ENCODE data around the gene CGREF1.
"Not testable (repeated sequence)": the region's sequence is repeated elsewhere in the genome, so short reads cannot be mapped to it uniquely, and the experiment has no call there.

The CGREF1 gene

DNA sequence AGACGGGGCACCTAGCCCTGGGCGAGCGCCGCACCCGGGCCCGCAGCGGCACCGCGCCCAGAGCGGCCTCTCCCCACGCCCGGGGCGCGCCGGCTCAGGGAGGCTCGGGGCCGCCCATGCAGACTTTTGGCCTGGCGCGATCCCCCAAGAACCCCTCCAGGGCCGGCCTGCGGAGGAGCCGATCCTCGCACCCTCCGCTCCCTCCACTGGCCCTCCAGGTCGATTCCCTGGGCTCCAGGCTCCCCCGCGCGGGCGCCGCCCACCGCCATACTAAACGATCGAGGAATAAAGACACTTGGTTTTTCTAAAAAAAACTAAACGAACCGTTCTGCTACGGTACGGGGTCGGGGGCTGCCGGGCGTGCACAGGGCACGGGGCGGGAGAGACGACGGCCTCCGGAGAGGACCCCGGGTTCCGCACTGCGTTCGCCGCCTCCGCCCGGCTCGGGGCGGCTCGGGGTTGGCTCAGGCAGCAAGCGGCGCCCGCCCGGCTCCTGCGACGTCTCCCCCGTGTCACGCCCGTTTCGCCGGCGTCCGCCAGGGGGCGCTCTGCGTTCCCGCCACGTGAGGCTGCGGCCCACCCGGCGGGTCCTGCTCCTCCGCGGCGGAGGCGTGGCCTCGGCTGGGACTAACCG lies 32.7 kb downstream of the CGREF1 start:
- DNase-seq: peak; percentile 83

GRCh38 chr2:27085673-27086089 lies 33.2 kb downstream of the CGREF1 start:
- peak; percentile 45 for DNase-seq

DNA sequence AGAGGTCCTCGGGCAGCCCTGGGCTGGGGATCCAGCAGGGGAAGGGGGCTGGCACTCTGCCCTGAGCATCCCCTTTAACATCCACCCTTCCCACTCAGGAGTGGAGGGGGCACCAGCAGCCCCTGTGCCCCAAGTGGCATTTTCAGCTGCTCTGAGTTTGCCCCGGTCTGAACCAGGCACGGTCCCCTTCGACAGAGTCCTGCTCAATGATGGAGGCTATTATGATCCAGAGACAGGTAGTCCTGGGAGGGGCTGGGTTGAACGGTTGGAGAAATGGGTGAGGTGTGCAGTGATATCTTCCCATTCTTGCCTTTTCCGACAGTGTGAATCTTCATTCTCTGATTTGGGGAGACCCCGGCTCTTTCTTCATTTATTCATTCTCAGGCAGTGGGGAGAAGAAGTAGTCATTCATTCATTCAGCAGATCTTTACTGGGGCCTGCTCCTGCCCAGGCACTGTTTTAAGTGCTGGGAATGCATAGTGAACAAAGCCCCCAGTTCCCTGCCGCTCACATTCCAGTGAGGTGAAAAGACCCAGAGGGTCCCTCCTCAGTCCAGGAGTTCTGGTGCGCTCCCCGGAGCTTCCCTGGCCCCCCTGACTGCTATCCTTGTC lies 33.8 kb downstream of the CGREF1 start:
- no peak for DNase-seq

- no peak for DNase-seq
These were observed 34.4 kb downstream of the CGREF1 start for GRCh38 chr2:27084297-27085061.

DNA sequence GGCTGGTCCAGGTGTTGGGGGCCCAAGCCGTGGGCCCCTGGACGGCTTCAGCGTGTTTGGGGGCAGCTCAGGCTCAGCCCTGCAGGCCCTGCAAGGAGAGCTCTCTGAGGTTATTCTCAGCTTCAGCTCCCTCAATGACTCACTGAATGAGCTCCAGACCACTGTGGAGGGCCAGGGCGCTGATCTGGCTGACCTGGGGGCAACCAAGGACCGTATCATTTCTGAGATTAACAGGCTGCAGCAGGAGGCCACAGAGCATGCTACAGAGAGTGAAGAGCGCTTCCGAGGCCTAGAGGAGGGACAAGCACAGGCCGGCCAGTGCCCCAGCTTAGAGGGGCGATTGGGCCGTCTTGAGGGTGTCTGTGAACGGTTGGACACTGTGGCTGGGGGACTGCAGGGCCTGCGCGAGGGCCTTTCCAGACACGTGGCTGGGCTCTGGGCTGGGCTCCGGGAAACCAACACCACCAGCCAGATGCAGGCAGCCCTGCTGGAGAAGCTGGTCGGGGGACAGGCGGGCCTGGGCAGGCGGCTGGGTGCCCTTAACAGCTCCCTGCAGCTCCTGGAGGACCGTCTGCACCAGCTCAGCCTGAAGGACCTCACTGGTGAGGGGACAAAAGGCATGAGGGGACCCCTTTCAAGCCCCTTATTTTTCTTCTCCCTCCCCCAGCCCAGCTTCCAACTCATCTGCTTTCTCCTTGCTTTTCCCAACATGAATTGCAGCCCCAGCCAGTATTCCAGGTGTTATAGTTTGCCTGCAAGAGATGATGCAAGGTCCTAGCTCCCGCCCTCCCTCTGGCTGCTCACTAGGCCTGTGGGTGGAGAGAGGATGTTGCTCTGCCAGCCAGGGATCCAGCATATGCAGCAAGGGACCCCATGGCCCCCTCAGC lies 35.3 kb downstream of the CGREF1 start:
- DNase-seq: no peak

DNA sequence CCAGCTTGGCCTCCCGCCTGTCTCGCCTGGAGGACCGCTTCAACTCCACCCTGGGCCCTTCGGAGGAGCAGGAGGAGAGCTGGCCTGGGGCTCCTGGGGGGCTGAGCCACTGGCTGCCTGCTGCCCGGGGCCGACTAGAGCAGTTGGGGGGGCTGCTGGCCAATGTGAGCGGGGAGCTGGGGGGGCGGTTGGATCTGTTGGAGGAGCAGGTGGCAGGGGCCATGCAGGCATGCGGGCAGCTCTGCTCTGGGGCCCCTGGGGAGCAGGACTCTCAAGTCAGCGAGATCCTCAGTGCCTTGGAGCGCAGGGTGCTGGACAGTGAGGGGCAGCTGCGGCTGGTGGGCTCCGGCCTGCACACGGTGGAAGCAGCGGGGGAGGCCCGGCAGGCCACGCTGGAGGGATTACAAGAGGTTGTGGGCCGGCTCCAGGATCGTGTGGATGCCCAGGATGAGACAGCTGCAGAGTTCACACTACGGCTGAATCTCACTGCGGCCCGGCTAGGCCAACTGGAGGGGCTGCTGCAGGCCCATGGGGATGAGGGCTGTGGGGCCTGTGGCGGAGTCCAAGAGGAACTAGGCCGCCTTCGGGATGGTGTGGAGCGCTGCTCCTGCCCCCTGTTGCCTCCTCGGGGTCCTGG lies 36.0 kb downstream of the CGREF1 start:
- no peak for DNase-seq

GRCh38 chr2:27081984-27082772 lies 36.8 kb downstream of the CGREF1 start:
- no peak for DNase-seq

- DNase-seq: no peak
These were observed 38.4 kb downstream of the CGREF1 start for GRCh38 chr2:27080603-27080936.

- no peak for DNase-seq
These were observed 38.8 kb downstream of the CGREF1 start for GRCh38 chr2:27080140-27080469.

DNA sequence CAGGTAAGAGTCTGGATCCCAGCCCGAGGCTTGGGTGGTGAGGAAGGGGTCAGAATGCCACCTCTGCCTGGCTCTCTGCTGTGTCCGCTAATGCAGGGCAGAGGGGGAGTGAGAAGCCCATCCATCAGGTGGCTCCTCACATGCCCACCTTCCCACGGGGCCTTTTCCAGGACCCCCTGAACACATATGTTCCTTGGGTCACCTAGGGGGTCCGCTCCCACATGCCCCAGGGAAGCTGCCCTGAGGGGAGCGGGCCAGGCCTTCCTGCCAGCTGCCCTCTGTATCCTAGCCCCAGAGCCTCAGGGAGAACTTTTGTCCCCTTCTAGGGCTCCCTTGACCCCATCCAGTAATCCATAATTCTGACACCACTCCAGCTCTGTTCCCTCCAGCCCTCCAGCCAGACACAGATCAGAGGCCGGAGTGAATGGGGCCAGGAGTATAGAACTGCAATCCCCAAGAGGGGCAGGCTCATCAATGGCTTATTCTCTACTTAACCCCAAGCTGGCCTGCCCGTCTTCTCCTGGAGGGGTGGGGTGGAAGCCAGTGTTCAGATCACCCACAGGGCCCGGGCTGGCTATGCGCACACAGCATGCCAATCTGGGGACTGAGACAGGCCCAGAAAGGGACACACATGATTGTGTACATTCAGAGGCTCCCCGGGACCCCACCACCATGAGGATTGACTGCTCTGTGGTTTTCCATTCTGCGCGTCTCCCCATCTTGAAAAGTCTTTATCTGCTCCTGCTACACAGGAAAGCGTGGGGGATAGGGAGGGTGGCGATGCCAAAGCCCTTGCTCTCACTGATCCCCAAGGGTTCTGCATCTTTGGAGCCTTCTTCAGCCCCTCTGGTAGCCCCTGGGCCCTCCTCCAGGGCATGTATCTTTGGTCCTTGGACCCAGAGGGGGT lies 39.4 kb downstream of the CGREF1 start:
- DNase-seq: no peak

- DNase-seq: no peak
These were observed 40.4 kb downstream of the CGREF1 start, which contains the start of gene EMILIN1 for GRCh38 chr2:27078267-27079194. Gene EMILIN1, plus strand, starts transcription at chr2:27078615. Its CDS starts 451 bp downstream, at chr2:27079066.

DNA sequence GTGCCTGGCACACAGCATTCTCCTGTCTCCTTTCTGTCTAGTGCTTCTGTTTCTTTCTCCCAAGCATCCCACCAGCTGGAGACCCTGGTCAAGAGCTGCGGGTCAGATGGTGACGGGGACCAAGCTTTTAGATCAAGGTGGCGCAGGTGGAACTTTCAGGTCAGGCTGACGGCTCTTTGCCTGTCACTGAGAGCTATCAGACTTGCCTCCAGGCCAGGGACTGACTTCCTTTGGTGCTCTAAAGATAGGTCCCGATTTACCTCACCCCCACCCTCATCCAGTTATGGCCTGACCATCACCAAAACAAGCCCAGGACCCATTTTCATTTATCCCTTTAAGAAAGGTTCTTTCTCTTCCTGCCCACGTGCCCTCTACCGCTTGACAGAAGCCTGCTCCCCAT lies 41.7 kb downstream of the CGREF1 start:
- no peak for DNase-seq

GRCh38 chr2:27076323-27076722 lies 42.6 kb downstream of the CGREF1 start:
- no peak for DNase-seq

- DNase-seq: not testable (repeated sequence)
These were observed 43.4 kb downstream of the CGREF1 start for GRCh38 chr2:27075566-27075871.

DNA sequence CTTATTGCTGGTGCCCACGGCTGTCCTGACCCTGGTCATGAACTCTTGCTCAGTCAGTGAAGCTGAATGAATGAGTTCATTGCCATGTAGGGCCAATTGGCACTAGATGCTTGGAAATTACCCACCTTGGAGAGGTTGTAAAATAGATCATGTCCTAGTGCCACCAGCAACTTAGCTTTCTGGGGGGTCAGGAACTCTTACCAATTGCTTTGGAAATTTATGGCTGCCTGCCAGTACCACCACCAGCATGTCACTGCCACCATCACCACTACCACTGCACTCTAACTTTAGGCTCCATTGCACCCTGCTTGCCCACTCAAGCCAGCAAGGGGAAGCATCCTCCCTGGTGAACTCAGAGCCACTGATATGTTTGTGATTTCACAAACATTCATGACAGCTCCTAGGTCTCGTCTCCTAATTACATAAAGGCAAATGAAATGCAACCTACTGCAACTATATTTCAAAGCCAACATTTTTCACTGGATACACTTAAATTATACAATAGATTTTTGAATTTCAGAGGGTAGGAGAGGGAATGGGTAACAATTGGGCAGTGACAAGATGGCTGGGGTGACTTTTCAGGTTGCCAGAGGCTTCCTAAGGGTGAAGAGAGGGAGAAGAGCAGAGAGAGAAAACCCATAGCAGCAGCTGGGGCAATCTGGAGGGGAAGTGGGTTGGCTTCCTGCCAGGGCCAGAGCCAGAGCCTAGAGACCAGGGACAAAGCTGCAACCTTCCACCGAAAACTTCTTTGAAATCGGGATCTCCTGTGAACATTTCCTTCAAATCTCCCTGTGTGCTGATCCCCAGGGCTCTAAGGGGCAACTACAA lies 44.0 kb downstream of the CGREF1 start:
- DNase-seq: peak; percentile 41

DNA sequence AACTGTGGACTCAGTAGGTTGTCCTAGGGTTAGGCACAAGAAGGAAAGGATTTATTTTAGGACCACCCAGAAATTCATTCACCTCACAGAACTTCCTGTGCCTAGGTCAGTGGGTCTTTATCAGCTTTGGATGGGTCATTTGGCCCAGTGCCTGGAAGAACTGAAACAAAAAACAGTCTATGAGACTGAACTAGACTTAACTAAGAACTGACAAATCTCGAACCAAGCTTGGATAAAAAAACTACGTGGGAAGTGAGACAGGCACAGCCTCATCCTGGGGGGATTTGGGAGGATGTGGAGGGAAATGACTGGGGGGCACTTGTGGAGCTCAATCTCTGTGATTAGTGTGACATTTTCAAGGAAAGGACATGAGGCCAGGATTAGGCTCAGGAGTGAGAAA lies 45.1 kb downstream of the CGREF1 start:
- DNase-seq: no peak

DNA sequence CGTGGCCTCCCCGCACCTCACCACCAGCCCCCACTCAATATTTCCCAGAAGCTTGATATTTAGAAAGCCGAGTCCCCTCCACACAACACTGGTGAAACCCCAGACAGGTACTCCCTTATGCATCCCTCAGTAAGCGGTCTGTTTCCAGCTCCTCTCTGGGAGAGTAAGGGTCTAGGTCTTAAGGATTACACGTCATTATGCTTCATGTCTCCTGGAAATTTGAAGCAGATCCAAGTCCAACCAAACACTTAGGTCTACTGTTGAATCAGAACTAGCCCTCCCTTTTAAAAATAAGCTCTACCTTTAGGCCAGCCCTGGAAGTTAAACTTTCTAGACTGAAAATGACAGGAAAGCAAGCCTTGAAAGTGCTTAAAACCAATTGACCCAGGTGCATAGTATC lies 46.0 kb downstream of the CGREF1 start:
- DNase-seq: no peak

DNA sequence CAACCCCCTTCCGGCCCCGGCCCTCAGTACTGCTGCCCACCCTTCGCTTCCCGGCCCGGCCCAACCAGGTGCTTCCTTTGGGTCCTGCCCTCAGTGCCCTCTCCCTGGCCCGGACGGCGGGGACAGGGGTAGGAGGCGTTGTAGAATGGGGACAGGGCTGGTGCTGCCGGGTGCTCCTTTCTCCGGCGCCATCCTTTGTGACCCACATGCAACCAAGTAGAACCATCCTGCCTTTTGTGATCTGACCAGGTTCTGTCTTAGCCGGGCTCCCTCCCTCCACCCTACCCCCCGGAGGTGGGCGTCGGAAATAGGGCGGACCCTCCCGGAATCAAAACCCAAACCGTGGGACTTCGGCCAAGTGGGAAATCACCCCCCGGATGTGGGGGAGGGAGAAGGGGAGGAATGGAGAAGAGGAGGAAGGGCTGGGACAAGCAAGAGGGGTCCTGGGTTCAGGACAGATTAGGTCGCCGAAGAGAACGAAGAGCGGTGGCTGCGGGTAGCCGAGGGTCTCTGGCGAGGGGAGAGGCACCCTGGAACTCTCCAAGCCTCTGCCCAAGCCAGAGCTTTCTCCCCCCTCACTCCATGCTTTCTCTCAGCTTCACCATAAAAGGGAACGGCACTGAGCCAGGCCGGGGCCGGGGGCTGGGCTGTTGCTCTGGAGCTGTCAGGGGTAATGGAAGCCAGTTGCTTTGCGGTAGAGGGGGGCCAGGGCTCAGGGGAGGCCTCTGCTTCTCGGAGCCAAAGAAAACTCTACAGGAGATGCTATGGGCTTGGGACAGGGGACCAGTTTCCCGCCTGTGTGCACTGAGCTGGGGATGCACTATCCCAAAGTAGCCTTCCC lies 46.7 kb downstream of the CGREF1 start:
- DNase-seq: no peak
